ENCODE measurements around the gene TESK2. TPM values are rescaled to one million over a fixed set of nuclear protein-coding genes. Genes with fewer than 3 reads are reported as not detected.

TESK2 gene
- total RNA-seq, 1 experiment from 2014 or later: 5.0 TPM

DNA sequence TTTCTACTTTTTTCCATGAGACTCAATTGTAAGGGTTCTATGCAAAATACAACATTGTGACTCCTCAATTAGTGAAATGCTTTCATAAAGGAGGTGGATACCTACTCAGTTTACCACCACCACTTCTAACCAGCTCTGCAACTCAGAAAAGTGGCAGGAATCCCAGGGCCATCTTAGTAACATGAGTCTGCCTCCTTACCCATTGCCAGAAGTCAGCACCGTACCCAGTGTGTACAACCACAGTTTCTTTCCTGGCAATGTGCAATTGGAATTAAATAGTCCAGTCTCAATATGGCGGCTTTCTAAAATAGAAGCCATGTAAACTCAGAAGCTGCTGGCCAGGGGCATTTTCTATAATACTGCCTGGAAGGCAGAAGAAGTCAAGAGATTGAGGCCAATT is 32.1 kb downstream of the TESK2 start:
- ATAC-seq: no peak
- intact Hi-C loops (cut with micrococcal nuclease): no loop called here

More for the DNA sequence above, 32.1 kb downstream of the TESK2 start:
- H3K9me2 ChIP-seq (ENCODE audit: insufficient read depth): no peaks in the 10 kb centered on the region
- no peaks in the 10 kb centered on the region for H3K4me1 ChIP-seq (ENCODE audit: control insufficient read depth in 1 of 2, insufficient read depth in 2 of 2, low read length in 2 of 2)
- DNase-seq (ENCODE audit: low read depth, low spot score): no peak
- CTCF ChIA-PET: no interaction called here
- H3K4me3 ChIP-seq (replicated peaks in 1 of 2; ENCODE audit: low read depth in 1 of 2, low read length in 2 of 2): no peak overlapping the region
- no peaks in the 10 kb centered on the region for H4K20me1 ChIP-seq (ENCODE audit: insufficient read depth)
- no peaks in the 10 kb centered on the region for H3K36me3 ChIP-seq (ENCODE audit: control insufficient read depth in 1 of 2, insufficient read depth in 2 of 2, low read length in 2 of 2)
- H2AFZ ChIP-seq (ENCODE audit: low read depth, low read length, poor library complexity, severe bottlenecking): no peak overlapping the region
- H3K9ac ChIP-seq (ENCODE audit: low read length): no peak overlapping the region
- no peaks in the 10 kb centered on the region for H3K9me3 ChIP-seq (ENCODE audit: control insufficient read depth in 1 of 2, insufficient read depth in 1 of 2, low read depth in 1 of 2, low read length in 2 of 2)
- no peak overlapping the region for H3K27ac ChIP-seq (ENCODE audit: low read depth, low read length)
- RAD21 ChIA-PET (ENCODE audit: low non-redundant PET in 1 of 2, low total read pairs in 2 of 2, uncharacterized antibody in 2 of 2, unreplicated experiment in 2 of 2): no interaction called here
- no TSS peak for BruUV-seq (replicated peaks)
- H3K27me3 ChIP-seq (ENCODE audit: insufficient read depth, low read length): no peaks in the 10 kb centered on the region
- H3K4me2 ChIP-seq (ENCODE audit: low read length): no peak overlapping the region
- TF ChIP-seq SP1 (IDR thresholded peaks at IDR 0.05; ENCODE audit: low read depth): no peak
- TF ChIP-seq RAD21 (IDR thresholded peaks at IDR 0.05; ENCODE audit: low read depth): no peak
- TF ChIP-seq ZNF274 (IDR thresholded peaks at IDR 0.05; ENCODE audit: low read depth, low read length): no peak
- TF ChIP-seq, protein P1, sequence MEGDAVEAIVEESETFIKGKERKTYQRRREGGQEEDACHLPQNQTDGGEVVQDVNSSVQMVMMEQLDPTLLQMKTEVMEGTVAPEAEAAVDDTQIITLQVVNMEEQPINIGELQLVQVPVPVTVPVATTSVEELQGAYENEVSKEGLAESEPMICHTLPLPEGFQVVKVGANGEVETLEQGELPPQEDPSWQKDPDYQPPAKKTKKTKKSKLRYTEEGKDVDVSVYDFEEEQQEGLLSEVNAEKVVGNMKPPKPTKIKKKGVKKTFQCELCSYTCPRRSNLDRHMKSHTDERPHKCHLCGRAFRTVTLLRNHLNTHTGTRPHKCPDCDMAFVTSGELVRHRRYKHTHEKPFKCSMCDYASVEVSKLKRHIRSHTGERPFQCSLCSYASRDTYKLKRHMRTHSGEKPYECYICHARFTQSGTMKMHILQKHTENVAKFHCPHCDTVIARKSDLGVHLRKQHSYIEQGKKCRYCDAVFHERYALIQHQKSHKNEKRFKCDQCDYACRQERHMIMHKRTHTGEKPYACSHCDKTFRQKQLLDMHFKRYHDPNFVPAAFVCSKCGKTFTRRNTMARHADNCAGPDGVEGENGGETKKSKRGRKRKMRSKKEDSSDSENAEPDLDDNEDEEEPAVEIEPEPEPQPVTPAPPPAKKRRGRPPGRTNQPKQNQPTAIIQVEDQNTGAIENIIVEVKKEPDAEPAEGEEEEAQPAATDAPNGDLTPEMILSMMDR (IDR thresholded peaks at IDR 0.05 in 2 of 3, conservative IDR thresholded peaks at IDR 0.05 in 1 of 3; ENCODE audit: borderline replicate concordance in 1 of 3, insufficient read depth in 1 of 3, low read depth in 2 of 3, low read length in 2 of 3): no peak
- no peak for TF ChIP-seq YY1 (IDR thresholded peaks at IDR 0.05; ENCODE audit: extremely low read depth, insufficient replicate concordance, low read depth, low read length)
- no peak for TF ChIP-seq SRF (IDR thresholded peaks at IDR 0.05; ENCODE audit: low read depth)
- no peak for TF ChIP-seq ELF1 (IDR thresholded peaks at IDR 0.05; ENCODE audit: borderline replicate concordance, low read depth)
- no peak for TF ChIP-seq FOSL1 (IDR thresholded peaks at IDR 0.05; ENCODE audit: low read depth)
- TF ChIP-seq CEBPB (IDR thresholded peaks at IDR 0.05; ENCODE audit: low read depth): no peak
- TF ChIP-seq, protein P2, sequence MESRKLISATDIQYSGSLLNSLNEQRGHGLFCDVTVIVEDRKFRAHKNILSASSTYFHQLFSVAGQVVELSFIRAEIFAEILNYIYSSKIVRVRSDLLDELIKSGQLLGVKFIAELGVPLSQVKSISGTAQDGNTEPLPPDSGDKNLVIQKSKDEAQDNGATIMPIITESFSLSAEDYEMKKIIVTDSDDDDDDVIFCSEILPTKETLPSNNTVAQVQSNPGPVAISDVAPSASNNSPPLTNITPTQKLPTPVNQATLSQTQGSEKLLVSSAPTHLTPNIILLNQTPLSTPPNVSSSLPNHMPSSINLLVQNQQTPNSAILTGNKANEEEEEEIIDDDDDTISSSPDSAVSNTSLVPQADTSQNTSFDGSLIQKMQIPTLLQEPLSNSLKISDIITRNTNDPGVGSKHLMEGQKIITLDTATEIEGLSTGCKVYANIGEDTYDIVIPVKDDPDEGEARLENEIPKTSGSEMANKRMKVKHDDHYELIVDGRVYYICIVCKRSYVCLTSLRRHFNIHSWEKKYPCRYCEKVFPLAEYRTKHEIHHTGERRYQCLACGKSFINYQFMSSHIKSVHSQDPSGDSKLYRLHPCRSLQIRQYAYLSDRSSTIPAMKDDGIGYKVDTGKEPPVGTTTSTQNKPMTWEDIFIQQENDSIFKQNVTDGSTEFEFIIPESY (IDR thresholded peaks at IDR 0.05; ENCODE audit: extremely low read depth, insufficient replicate concordance, low read length): no peak
- no peak for TF ChIP-seq EZH2phosphoT487 (IDR thresholded peaks at IDR 0.05; ENCODE audit: borderline replicate concordance)
- POLR2A ChIA-PET: no interaction called here
- no peaks in the 10 kb centered on the region for H3K79me2 ChIP-seq (ENCODE audit: insufficient read depth, low read length)
